Measurements from ENCODE around the gene FBXO27. TPM values are rescaled to one million over a fixed set of nuclear protein-coding genes. Genes with fewer than 3 reads are reported as not detected.

FBXO27 gene
- total and polyA plus RNA-seq, 2 of the 8 experiments (the other 6 are each of a cell fraction or from before 2014, with no cell fraction given), result 10.9 to 25.5 TPM

DNA sequence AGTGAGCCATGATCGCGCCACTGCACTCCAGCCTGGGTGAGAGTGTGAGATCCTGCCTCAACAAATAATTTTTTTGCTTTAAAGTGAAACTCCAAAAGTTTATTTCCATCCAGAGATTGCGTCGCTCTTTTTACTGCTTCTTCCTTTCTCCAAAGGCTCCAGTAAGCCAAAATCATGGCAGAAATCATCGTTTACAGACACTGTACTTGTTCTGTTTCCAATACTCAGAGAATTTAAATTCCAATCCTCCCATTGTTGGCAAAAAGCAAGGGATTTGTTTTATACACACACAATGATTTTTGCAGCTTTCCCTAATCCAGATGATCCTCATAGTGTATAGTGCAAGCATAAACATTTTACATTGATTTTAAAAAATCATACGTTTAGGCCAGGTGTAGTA is 15.3 kb downstream of the FBXO27 start:
- H3K4ac ChIP-seq (replicated peaks; ENCODE audit: insufficient read length, low read depth, low read length), result no peak overlapping the region
- no peak overlapping the region for H2BK15ac ChIP-seq (ENCODE audit: low read length)
- no peak overlapping the region for H3K14ac ChIP-seq (ENCODE audit: insufficient read length)
- H3K36me3 ChIP-seq (ENCODE audit: control insufficient read depth in 2 of 4, insufficient read depth in 4 of 4, low read length in 3 of 4), result no peaks in the 10 kb centered on the region; a peak in 1 of 8 replicates
- H3K18ac ChIP-seq (ENCODE audit: extremely low read depth, low read length), result no peak overlapping the region
- H4K20me1 ChIP-seq (replicated peaks in 1 of 2; ENCODE audit: control insufficient read depth in 1 of 2, insufficient read depth in 2 of 2, low read length in 2 of 2), result no peaks in the 10 kb centered on the region
- DNase-seq (ENCODE audit: low read depth in 1 of 2, low spot score in 2 of 2) (no peak), FAIRE-seq (no peak)
- H2AK5ac ChIP-seq (ENCODE audit: low read depth, low read length), result no peak overlapping the region
- no peak overlapping the region for H2BK5ac ChIP-seq (ENCODE audit: low read depth, low read length)
- H3K79me2 ChIP-seq (ENCODE audit: control insufficient read depth in 1 of 2, insufficient read depth in 2 of 2, low read length in 2 of 2), result no peaks in the 10 kb centered on the region
- H2BK120ac ChIP-seq (replicated peaks; ENCODE audit: low read depth, low read length), result no peak overlapping the region
- H4K8ac ChIP-seq (ENCODE audit: extremely low read depth, insufficient read depth, low read length), result no peak overlapping the region
- ChIA-PET POLR2A (ENCODE audit: partially characterized antibody) (interaction anchor here (0.7 kb wide), 1 partner anchor 346 kb away, joined by 3 read pairs; no protein-coding TSS in a partner anchor), CTCF (ENCODE audit: partially characterized antibody) (interaction anchor here (0.6 to 0.9 kb wide), 2 partner anchors 8 to 41 kb away, joined by 3 to 8 read pairs; partner anchors contain the start of gene FBXO17)
- no peak overlapping the region for H3K9ac ChIP-seq (replicated peaks in 1 of 4; ENCODE audit: extremely low read depth in 1 of 4, low read depth in 3 of 4, low read length in 3 of 4)
- H3K23ac ChIP-seq (ENCODE audit: insufficient read length), result no peak overlapping the region
- no peaks in the 10 kb centered on the region for H3K23me2 ChIP-seq (ENCODE audit: low read depth, low read length)
- H3K4me1 ChIP-seq (replicated peaks in 1 of 4; ENCODE audit: control insufficient read depth in 3 of 4, insufficient read depth in 4 of 4, low read length in 3 of 4), result no peaks in the 10 kb centered on the region
- TF ChIP-seq TAF7 (optimal IDR thresholded peaks at IDR 0.05; ENCODE audit: borderline replicate concordance, low read depth, low read length) (no peak), JUND (IDR thresholded peaks at IDR 0.05; ENCODE audit: low read length) (no peak), SP4 (IDR thresholded peaks at IDR 0.05; ENCODE audit: low read length) (no peak), HDAC2 (IDR thresholded peaks at IDR 0.05; ENCODE audit: borderline replicate concordance in 1 of 2, low read depth in 2 of 2, low read length in 2 of 2) (no peak)
- no peaks in the 10 kb centered on the region for H3K79me1 ChIP-seq (ENCODE audit: low read depth, low read length)
- no peak overlapping the region for H2BK12ac ChIP-seq (ENCODE audit: low read depth, low read length)
- no peaks in the 10 kb centered on the region for H3K27me3 ChIP-seq (replicated peaks in 1 of 4; ENCODE audit: control insufficient read depth in 3 of 4, extremely low read depth in 1 of 4, insufficient read depth in 3 of 4, low read length in 3 of 4)
- H3K9me3 ChIP-seq (ENCODE audit: insufficient read depth in 2 of 2, low read depth in 1 of 2, low read length in 1 of 2), result no peaks in the 10 kb centered on the region
- no peak overlapping the region for H2AFZ ChIP-seq (ENCODE audit: low read length)
- no peak overlapping the region for H2BK20ac ChIP-seq (ENCODE audit: low read length)
- no peak overlapping the region for H4K91ac ChIP-seq (replicated peaks; ENCODE audit: insufficient read length, low read length)
- H4K5ac ChIP-seq (ENCODE audit: insufficient read length, low read depth, low read length), result no peak overlapping the region
- no peak overlapping the region for H3K27ac ChIP-seq (ENCODE audit: low read depth, low read length)
- no peak overlapping the region for H3K56ac ChIP-seq (replicated peaks; ENCODE audit: insufficient read length, low read depth, low read length)
- no peak overlapping the region for H3K4me3 ChIP-seq (ENCODE audit: extremely low read depth in 1 of 4, insufficient read depth in 2 of 4, low read depth in 3 of 4, low read length in 4 of 4)
- WGBS, 2 experiments (ENCODE audit: extremely low coverage in 1 of 2, insufficient coverage in 1 of 2, insufficient read length in 1 of 2, insufficient replicate concordance in 2 of 2, low coverage in 1 of 2, low lambda C conversion rate in 2 of 2, missing lambda C conversion rate in 1 of 2), result 90% methylated on average over 6 of the region's 6 CpGs; no CpG with 5 or more reads in 1 of the 2 experiments
- H3K4me2 ChIP-seq (ENCODE audit: insufficient read depth in 1 of 2, low read depth in 2 of 2, low read length in 2 of 2), result no peak overlapping the region

Data from H1 (cell line).